ENCODE results near the gene CAMK4.

Gene CAMK4

DNA sequence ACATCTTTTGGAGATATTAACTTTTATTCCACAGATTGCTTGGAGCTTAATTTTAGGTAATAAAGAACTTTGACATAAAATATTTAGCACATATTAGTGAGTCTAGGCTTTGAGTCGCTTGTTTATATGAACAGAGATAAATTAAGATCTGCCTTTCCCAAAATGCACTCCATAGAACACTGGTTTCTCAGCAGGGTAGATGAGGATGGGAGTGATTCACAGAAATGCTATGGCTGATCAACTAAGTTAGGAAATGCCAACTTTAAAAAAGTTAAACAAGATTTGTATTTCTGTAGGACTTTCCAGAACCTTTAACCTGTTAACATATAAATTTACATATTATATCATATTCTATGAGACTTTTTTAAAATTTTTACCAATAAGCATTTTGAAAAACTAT lies 222.9 kb downstream of the CAMK4 start:
- no peak for DNase-seq

GRCh38 chr5:111447822-111448221 lies 223.6 kb downstream of the CAMK4 start:
- no peak for DNase-seq

GRCh38 chr5:111453295-111453694 lies 229.1 kb downstream of the CAMK4 start:
- DNase-seq = no peak

GRCh38 chr5:111453747-111454146 lies 229.6 kb downstream of the CAMK4 start:
- DNase-seq = no peak

- no peak for DNase-seq
Measured at GRCh38 chr5:111454198-111454622, 230.0 kb downstream of the CAMK4 start.

DNA sequence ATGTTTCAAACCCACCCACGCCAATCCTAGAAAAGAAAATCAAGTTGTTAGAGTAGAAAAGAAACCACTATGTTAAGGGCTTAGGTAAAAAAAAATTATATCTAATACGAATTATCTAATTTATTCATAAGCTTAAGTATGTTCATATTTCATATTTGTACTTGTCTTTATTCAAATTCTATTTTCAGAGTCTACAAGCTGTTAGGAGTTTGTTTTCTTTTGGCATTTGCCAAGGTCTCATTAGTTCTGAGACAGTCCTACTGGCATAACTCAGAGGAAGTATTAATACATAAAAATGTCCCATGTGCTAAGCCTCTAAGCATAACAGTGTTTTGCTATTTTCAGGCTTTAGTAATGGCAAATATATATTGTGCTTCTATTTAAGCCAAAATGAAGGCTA lies 230.6 kb downstream of the CAMK4 start:
- no peak for DNase-seq

GRCh38 chr5:111461255-111461671 lies 237.1 kb downstream of the CAMK4 start:
- no peak for DNase-seq

- no peak for DNase-seq
Measured at GRCh38 chr5:111461934-111462333, 237.8 kb downstream of the CAMK4 start.

DNA sequence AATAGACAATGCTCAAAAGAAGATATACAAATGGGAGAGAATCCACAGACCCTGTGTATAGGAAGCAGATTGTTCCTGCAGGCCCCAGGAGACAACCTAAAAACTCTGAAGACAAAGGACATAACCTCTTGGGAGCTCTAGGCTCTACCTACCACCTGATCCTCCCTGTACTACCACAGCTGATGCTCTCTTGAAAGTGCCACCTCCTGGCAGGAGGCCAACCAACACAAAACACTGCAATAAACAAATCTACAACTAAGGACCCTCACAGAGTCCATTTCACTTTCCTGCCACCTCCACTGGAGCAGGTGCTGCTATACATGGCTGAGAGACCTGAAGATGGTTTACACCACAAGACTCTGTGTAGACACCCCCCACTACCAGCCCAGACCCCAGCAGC lies 239.1 kb downstream of the CAMK4 start:
- DNase-seq = no peak

DNA sequence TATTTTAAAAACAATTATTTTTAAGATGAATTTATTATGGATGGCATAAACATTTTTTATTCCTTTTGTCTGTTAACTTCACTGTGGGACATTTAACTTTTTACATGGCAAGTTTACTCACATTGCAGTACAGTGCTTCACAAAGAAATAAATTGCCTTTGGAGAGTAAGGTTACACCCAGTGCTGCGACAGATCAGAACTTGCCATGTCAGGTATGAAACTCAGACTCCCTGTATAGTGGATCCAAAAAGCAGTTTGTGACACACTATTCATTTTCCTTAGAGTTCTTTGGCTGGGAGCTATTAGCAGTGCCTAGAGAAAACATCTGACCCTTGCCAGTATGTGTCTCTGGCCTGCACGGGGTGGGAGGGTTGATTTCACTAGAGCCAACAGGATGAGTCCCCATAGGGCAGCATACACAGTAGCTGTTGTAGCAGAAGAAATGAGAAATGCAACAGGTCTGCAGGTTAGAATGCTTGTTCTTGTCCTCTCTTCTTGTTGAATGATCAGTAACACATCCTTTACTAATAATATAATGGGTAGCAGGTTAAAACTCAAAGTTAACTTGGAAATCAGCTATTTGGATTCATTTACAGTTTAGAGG lies 245.2 kb downstream of the CAMK4 start:
- DNase-seq = no peak

DNA sequence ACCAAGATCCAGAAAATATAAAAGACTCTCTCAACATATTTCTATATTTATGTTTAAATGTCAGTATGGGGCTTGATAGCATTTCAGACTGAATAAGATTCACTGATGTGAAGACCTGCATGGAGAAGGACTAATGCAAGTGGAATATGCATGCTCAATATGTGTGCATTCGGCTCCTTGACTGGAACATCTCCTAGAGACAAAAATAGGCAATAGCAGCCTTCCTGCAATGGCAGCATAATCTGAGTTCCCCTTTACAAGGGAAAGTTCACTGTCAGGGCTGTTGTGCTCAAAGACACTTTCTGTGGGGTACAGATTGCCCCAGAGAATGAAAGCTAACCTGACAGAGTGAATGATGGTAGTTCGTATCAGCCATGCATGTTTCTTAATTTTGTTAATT lies 245.7 kb downstream of the CAMK4 start:
- no peak for DNase-seq

- no peak for DNase-seq
Measured at GRCh38 chr5:111472096-111472495, 247.9 kb downstream of the CAMK4 start.

DNA sequence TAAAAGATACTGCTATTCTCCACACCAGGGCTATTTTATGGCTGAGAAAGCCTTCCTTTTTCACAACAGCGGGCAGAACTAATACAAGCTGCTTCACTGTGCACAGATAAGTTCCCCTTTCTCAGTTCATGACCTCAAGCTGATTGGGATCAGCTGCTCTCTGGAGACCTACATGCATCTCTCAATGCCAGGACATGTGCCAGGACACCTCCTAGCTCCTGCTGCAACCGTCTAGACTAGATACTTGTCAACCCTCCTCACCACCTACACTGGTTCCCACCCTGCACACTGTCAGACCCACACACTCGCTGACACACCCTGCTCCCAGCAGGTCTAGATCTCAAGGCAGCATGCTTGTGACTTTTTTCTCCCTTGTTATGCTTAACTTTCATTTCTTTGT lies 248.4 kb downstream of the CAMK4 start:
- DNase-seq = no peak

GRCh38 chr5:111478266-111478665 lies 254.1 kb downstream of the CAMK4 start:
- DNase-seq = no peak

GRCh38 chr5:111478898-111479297 lies 254.7 kb downstream of the CAMK4 start:
- DNase-seq = no peak

GRCh38 chr5:111480346-111480745 lies 256.2 kb downstream of the CAMK4 start:
- DNase-seq = no peak

DNA sequence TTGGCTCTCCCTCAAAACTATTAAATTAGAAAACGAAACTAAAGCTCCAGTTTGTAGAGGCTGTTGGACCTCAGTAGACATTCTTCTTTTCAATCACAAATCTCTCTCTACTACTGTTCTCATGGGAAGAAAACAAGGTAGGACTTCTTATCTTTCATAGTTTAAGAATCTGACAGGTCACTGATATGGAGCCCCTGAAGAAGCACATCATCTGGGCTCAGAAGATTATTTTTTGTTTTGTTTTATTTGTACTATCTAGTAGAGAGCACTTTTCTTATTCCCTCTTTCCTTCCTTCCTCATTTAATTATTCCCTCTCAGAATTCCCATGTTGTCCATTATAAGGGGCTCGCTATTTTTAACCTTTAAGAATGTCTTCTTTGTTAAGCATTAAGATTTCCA lies 261.9 kb downstream of the CAMK4 start:
- DNase-seq = no peak

DNA sequence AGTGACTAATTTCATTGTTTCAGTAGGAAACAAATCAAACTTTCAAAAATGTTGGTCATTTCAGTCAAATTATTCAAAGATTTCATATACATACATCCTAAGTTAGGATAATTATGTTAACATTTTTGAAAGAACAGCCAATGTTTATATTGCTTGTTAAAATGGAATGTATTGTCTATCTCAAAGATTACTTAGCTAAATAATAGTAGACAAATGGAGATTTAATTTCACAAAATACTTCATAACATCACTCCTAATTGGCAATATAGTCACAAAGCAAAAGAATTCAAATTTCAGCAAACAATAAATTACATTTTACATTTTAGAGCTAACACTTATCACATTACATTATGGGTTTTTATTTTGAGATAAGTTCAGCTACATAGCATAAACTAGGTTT lies 262.7 kb downstream of the CAMK4 start:
- no peak for DNase-seq

DNA sequence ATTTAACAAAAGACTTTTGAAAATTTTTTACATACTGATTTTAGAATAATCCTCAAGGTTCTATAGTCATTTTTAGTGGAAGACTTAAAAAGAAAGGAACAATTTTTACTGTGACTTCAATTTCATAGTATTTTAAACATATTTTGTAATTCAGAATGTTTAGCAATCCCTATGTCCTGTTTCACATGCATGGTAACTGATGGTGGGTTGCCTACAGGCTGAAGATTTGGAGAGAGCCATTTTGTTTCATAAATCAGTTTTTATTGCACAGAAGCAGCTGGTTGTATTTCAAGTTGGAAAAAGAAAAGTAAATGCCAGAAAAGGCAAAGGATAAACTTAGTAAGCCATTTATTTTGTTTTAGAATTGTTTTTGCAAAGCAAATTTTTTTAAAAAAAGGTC lies 264.2 kb downstream of the CAMK4 start:
- DNase-seq = no peak

DNA sequence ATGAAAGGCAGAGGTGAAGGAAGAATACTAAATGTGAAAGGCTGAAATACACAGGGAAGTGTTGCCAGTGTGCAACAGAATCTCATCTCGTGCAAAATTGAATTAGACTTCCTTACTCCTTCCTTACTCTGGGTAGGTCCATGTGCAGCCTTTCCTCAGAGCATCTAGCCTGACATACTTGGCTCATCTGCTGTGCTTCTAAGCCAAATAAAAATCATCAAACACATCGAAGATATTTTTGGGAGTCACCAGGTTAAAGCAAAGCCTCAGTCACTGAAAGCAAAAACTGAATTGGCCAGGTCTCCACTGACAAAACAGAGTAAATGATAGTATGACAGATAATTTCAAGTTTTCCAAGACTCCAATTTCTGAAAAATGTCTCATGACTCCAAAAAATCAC lies 268.8 kb downstream of the CAMK4 start:
- no peak for DNase-seq

GRCh38 chr5:111494355-111494999 lies 270.3 kb downstream of the CAMK4 start:
- DNase-seq = no peak

- no peak for DNase-seq
Measured at GRCh38 chr5:111495159-111495558, 271.0 kb downstream of the CAMK4 start.

GRCh38 chr5:111498346-111498745 lies 274.2 kb downstream of the CAMK4 start:
- DNase-seq = no peak

- no peak for DNase-seq
Measured at GRCh38 chr5:111502956-111503355, 278.8 kb downstream of the CAMK4 start.

GRCh38 chr5:111505096-111505495 lies 280.9 kb downstream of the CAMK4 start:
- no peak for DNase-seq

Data from activated CD4-positive, alpha-beta T cell treated with anti-CD3 and anti-CD28 coated beads for 1 hour (primary cell).